ENCODE results near the gene FAM53A. TPM values are rescaled to one million over a fixed set of nuclear protein-coding genes. Genes with fewer than 3 reads are reported as not detected.

The FAM53A gene
- polyA plus RNA-seq, 3 donors: 1.1 to 1.7 (median 1.3) TPM

DNA sequence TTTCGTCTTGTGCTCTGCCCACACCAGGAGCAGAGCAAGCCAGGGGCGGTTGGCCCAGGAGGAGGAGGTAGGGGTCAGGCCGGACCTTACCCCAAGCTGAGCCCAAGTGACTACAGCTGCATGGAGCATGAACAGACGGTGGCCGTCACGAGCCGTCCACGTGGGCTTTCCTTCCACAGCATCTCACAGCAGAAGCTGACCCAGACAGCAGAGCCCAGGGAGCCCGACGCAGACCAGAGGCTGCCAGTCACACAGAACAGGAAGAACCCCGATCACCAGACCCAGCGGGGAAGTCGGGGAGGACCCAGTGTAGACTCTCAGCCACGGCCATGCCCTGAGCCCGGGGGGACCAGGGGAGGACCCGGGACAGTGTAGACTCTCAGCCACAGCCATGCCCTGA is 58.0 kb downstream of the FAM53A start:
- no peak for DNase-seq (ENCODE audit: low read depth in 3 of 3, low spot score in 2 of 3)

- no peak for DNase-seq (ENCODE audit: low read depth in 3 of 3, low spot score in 2 of 3)
These were observed 58.4 kb downstream of the FAM53A start for GRCh38 chr4:1625600-1626138.

GRCh38 chr4:1624519-1624910 is 59.6 kb downstream of the FAM53A start:
- no peak for DNase-seq (ENCODE audit: low read depth in 3 of 3, low spot score in 2 of 3)

DNA sequence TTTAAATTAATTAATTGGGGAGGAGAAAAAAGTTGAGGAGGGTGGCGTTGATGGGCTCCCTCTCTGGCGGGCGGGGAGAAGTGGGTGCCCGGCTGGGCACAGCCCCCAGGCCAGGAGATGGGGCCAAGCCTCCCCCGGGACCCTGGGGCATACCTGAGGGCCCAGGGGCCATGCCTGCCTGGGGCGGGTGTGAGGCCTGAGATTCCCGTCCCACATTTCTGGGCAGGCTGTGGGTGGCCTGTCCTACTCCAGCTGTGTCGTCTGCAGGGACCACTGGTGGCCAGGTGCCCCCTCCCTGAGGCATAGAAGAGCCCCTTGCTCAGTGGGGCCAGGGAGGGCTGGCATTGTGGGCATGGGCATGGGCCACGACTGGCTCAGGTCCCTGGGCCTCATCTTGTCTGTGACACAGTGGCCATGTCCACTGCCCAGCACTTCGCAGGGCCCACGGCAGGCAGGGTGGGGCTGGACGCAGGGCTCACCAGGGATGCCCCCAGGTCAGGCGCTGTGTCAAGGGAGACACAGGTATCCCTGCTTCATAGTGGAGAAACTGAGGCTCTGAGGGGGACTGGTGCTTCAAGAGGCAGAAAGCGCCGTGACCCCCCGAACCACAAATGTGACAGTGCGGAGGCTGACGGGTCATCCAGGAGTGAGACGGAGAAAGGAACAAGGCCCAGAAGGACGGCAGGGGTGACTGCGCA is 60.1 kb downstream of the FAM53A start:
- DNase-seq (ENCODE audit: low read depth in 3 of 3, low spot score in 2 of 3): no peak

DNA sequence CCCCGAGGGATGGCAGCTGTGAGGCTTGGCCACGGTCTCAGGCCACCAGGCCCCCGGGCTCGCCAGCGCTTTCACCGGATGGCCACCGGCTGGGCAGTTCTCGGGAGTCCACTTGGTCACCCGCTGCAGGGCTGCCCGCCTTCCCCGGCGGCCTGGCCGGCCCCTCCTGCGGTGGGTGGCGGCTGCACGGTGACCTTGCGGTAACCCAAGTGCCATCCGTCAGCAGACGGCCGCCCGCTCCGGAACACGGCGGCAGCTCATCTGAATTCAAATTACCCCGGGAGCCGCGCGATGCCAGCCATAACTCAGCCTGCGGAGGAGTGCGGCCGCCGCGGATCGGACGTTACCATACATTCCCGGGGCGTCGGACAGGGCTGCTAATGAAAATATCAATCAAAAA is 60.7 kb downstream of the FAM53A start:
- no peak for DNase-seq (ENCODE audit: low read depth in 3 of 3, low spot score in 2 of 3)

GRCh38 chr4:1622956-1623355 is 61.2 kb downstream of the FAM53A start:
- DNase-seq (ENCODE audit: low read depth in 3 of 3, low spot score in 2 of 3): no peak

DNA sequence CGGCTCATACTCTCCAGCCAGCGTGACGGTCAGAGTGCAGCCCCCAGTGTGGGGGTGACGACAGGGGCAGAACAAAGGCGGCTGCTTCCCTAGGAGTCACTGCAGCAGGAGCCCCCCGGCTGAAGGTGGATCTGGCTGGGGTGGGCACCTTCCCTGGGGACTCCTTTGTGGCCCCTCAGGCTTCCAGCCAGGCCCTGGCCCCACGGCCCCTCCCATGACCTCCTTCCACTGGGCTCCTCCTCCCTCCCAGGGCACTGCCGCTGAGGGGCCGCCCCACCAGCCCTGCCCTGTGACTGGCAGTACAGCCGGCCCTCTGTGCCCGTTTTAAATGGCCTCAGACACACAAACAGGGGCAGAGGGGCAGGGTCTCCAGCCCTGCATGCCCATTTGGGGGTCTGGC is 61.9 kb downstream of the FAM53A start:
- DNase-seq (ENCODE audit: low read depth in 3 of 3, low spot score in 2 of 3): no peak

DNA sequence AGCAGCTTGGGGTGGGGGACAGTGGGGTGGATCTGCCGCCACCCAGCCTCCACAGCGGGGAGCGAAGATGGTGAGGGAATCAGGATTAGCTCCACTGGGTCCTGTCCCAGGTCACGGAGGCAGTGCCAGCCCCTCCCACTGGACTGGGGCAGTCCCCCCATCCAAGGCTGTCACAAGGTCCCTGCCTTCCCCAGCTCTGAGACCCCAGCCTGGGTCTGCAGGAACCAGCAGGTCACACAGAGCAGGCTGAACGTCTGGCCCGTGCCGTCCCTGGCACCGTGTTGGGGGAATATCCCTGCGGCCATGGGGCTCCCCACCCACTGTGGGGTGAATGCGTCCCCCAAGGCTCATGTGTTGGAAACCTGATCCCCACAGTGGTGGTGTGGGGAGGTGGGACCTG is 62.6 kb downstream of the FAM53A start:
- no peak for DNase-seq (ENCODE audit: low read depth in 3 of 3, low spot score in 2 of 3)

DNA sequence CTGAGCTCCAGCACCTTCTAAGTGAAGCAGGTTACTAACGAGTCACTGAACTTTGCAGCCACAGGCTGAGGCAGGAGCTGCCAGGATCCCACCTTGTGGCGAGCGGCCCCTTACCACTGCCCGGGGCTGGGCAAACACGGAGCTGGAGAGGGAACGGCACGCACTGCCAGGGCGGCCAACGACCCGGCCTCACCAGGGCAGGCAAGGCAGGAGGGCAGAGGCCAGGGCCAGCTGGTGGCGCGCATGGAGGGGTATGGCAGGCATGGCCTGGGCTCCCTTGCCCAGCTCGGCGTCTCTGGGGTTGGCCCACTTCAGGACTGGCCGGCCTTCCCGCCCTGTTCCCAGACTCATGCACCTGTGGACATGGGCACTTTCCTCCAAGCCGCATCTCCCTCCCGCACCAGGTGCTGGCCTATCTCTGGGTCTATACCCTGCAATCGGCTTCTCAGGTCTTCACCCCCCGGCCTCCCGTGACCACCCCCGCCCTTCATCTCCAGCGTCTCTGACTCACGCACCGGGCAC is 64.9 kb downstream of the FAM53A start:
- no peak for DNase-seq (ENCODE audit: low read depth in 3 of 3, low spot score in 2 of 3)

GRCh38 chr4:1618438-1618837 is 65.7 kb downstream of the FAM53A start:
- DNase-seq (ENCODE audit: low read depth in 3 of 3, low spot score in 2 of 3): no peak

DNA sequence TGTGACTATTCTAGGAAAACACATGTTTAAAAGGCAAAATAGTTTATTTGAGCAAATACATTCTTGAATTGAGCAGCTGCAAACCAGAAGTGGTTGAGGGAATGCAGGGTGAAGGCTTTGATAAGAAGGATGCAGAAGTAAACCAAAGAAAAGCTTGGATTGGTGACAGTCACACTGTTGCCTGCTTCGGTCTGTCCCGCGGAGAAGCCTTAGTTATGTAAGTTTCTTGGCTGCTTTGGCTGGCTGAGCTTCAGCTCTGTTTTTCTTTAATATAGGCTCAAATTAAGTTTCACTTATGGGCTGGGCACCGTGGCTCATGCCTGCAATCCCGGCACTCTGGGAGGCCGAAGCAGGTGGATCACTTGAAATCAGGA is 67.6 kb downstream of the FAM53A start:
- DNase-seq (ENCODE audit: low read depth in 3 of 3, low spot score in 2 of 3): no peak

GRCh38 chr4:1615786-1616556 is 68.1 kb downstream of the FAM53A start:
- DNase-seq (ENCODE audit: low read depth in 3 of 3, low spot score in 2 of 3): no peak

GRCh38 chr4:1614854-1615595 is 69.1 kb downstream of the FAM53A start:
- no peak for DNase-seq (ENCODE audit: low read depth in 3 of 3, low spot score in 2 of 3)

DNA sequence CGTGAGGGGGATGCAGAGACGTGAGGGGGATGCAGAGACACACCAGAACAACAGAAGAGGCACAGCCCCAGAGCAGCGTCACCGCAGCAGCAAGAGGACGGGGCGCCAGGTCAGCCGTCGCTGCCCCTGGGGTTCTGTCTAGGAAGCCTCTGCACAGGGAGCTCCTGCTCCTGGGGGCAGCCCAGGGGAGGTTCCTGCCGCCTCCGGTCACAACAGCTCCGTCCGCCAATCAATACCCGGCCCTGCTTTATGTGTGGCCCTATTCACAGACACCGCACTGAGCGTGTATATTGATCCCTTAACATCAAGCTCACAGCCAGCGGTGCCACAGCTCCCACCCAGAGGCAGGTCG is 69.6 kb downstream of the FAM53A start:
- DNase-seq (ENCODE audit: low read depth in 3 of 3, low spot score in 2 of 3): no peak

DNA sequence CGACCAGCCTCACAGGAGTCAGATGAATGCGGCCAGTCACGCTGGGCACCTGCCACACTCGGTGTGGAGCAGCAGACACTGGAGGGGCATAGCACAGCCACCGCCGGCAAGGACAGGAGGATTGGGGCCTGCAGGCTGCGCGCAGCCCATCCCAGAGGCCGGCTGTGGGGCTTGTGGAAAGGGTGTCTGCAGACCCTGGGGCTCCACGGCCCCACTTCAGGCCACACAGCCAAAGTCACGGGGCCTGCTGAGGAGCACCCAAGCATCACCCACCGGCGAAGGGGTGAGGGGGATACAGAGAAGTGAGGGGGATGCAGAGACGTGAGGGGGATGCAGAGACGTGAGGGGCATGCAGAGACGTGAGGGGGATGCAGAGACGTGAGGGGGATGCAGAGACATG is 70.1 kb downstream of the FAM53A start:
- no peak for DNase-seq (ENCODE audit: low read depth in 3 of 3, low spot score in 2 of 3)

- no peak for DNase-seq (ENCODE audit: low read depth in 3 of 3, low spot score in 2 of 3)
These were observed 71.0 kb downstream of the FAM53A start for GRCh38 chr4:1613099-1613495.

GRCh38 chr4:1612278-1613098 is 71.6 kb downstream of the FAM53A start:
- DNase-seq (ENCODE audit: low read depth in 3 of 3, low spot score in 2 of 3): no peak

- no peak for DNase-seq (ENCODE audit: low read depth in 3 of 3, low spot score in 2 of 3)
These were observed 72.6 kb downstream of the FAM53A start for GRCh38 chr4:1611501-1611870.

- no peak for DNase-seq (ENCODE audit: low read depth in 3 of 3, low spot score in 2 of 3)
These were observed 73.2 kb downstream of the FAM53A start for GRCh38 chr4:1610791-1611500.

Data from right renal cortex interstitium (tissue), 3 donors.